Gastroesophageal sphincter (tissue), 3 donors: ENCODE measurements around the gene UROS.

ENCODE experiments used
- CTCF ChIP-seq, 4 experiments: fragments of 200-600 bp in 2 of 4; fragments of 450-650 bp in 2 of 4; sonication (generic) in 1 of 4; IDR thresholded peaks; one replicate each; pipeline ENCODE4 v1.5.1; 2017 to 2019; ENCODE audit warnings: antibody characterized with exemption in 4 of 4, mild to moderate bottlenecking in 2 of 4, moderate library complexity in 2 of 4
- POLR2AphosphoS5 ChIP-seq: sonication (generic); formaldehyde crosslinking; IDR thresholded peaks from one replicate; pipeline ENCODE4 v1.6.1; 2017; ENCODE audit warnings: antibody characterized with exemption

GRCh38 chr10:125843603-125844329 is 20.7 kb upstream of the UROS start:
- TF ChIP-seq POLR2AphosphoS5: no peak
- no peak for TF ChIP-seq CTCF (IDR thresholded peaks at IDR 0.05)
